Measurements from ENCODE around the gene INPP1.

- no peak for TF ChIP-seq SIN3A (IDR thresholded peaks at IDR 0.05; ENCODE audit: borderline replicate concordance, insufficient read depth, low read length)
- TF ChIP-seq TAF1 (IDR thresholded peaks at IDR 0.05; ENCODE audit: borderline replicate concordance, insufficient read depth, low read length): no peak
- TF ChIP-seq, protein P1, sequence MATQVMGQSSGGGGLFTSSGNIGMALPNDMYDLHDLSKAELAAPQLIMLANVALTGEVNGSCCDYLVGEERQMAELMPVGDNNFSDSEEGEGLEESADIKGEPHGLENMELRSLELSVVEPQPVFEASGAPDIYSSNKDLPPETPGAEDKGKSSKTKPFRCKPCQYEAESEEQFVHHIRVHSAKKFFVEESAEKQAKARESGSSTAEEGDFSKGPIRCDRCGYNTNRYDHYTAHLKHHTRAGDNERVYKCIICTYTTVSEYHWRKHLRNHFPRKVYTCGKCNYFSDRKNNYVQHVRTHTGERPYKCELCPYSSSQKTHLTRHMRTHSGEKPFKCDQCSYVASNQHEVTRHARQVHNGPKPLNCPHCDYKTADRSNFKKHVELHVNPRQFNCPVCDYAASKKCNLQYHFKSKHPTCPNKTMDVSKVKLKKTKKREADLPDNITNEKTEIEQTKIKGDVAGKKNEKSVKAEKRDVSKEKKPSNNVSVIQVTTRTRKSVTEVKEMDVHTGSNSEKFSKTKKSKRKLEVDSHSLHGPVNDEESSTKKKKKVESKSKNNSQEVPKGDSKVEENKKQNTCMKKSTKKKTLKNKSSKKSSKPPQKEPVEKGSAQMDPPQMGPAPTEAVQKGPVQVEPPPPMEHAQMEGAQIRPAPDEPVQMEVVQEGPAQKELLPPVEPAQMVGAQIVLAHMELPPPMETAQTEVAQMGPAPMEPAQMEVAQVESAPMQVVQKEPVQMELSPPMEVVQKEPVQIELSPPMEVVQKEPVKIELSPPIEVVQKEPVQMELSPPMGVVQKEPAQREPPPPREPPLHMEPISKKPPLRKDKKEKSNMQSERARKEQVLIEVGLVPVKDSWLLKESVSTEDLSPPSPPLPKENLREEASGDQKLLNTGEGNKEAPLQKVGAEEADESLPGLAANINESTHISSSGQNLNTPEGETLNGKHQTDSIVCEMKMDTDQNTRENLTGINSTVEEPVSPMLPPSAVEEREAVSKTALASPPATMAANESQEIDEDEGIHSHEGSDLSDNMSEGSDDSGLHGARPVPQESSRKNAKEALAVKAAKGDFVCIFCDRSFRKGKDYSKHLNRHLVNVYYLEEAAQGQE (IDR thresholded peaks at IDR 0.05; ENCODE audit: insufficient read depth in 1 of 2, low read depth in 2 of 2, low read length in 2 of 2): no peak
- no peak for TF ChIP-seq POLR2AphosphoS5 (IDR thresholded peaks at IDR 0.05; ENCODE audit: low read depth, low read length)
- TF ChIP-seq FOXP2 (optimal IDR thresholded peaks at IDR 0.05; ENCODE audit: borderline replicate concordance, extremely low read depth, extremely low read length, insufficient read depth): no peak
Observed at GRCh38 chr2:190362894-190363293, 19.5 kb downstream of the INPP1 start.
